Mesendoderm (in vitro differentiated cells): Measurements from ENCODE around the gene HIVEP1.

Experiments used
- DNase-seq: peaks from one replicate; pipeline ENCODE4 v3.0.0; 2013
- H2AK5ac ChIP-seq: 2 replicates; pipeline ENCODE4 v1.6.1; 2013; ENCODE audit warnings: low read length, inconsistent platforms
- H2BK120ac ChIP-seq: 2 replicates; pipeline ENCODE4 v1.6.1; 2013; ENCODE audit warnings: low read depth, mild to moderate bottlenecking, low read length, moderate library complexity, mixed read lengths
- H2BK15ac ChIP-seq: replicated peaks from 2 replicates; pipeline ENCODE4 v1.6.1; 2013; ENCODE audit warnings: low read depth, mild to moderate bottlenecking, moderate library complexity
- H2BK5ac ChIP-seq: 2 replicates; pipeline ENCODE4 v1.6.1; 2013; ENCODE audit warnings: low read length, inconsistent platforms
- H3K18ac ChIP-seq: 2 replicates; pipeline ENCODE4 v1.6.1; 2013; ENCODE audit warnings: mild to moderate bottlenecking, low read length, mixed read lengths
- H3K23ac ChIP-seq: one replicate; pipeline ENCODE4 v1.6.1; 2013; ENCODE audit warnings: low read length
- H3K27ac ChIP-seq: 2 replicates; pipeline ENCODE4 v1.5.1; 2013; ENCODE audit warnings: low read depth, mild to moderate bottlenecking, inconsistent platforms, low read length, moderate library complexity
- H3K27me3 ChIP-seq: 2 replicates; pipeline ENCODE4 v1.6.1; 2013; ENCODE audit warnings: low read length, control low read depth, mild to moderate bottlenecking, inconsistent platforms; ENCODE audit not compliant: insufficient read depth, poor library complexity
- H3K36me3 ChIP-seq: 2 replicates; pipeline ENCODE4 v1.6.1; 2013; ENCODE audit warnings: low read length, inconsistent platforms; ENCODE audit not compliant: control insufficient read depth, insufficient read depth
- H3K4ac ChIP-seq: one replicate; pipeline ENCODE4 v1.6.1; 2013; ENCODE audit warnings: low read depth, mild to moderate bottlenecking, low read length, moderate library complexity
- H3K4me1 ChIP-seq: 2 replicates; pipeline ENCODE4 v1.6.1; 2013; ENCODE audit warnings: low read depth, low read length, inconsistent platforms; ENCODE audit not compliant: control insufficient read depth
- H3K4me2 ChIP-seq: 2 replicates; pipeline ENCODE4 v1.6.1; 2013; ENCODE audit warnings: low read length
- H3K4me3 ChIP-seq: 2 replicates; pipeline ENCODE4 v1.5.1; 2013; ENCODE audit warnings: mild to moderate bottlenecking, low read length
- H3K56ac ChIP-seq: one replicate; pipeline ENCODE4 v1.6.1; 2013; ENCODE audit warnings: low read length
- H3K79me1 ChIP-seq: 2 replicates; pipeline ENCODE4 v1.6.1; 2013; ENCODE audit warnings: low read length, inconsistent platforms
- H3K79me2 ChIP-seq: 2 replicates; pipeline ENCODE4 v1.6.1; 2013; ENCODE audit warnings: mild to moderate bottlenecking, low read length; ENCODE audit not compliant: control insufficient read depth, insufficient read depth
- H3K9ac ChIP-seq: 2 replicates; pipeline ENCODE4 v1.6.1; 2013; ENCODE audit warnings: low read length, inconsistent platforms
- H4K5ac ChIP-seq: one replicate; pipeline ENCODE4 v1.6.1; 2013; ENCODE audit warnings: low read length
- H4K8ac ChIP-seq: one replicate; pipeline ENCODE4 v1.6.1; 2013; ENCODE audit warnings: low read depth, mild to moderate bottlenecking, control low read depth, low read length, moderate library complexity
- WGBS: extraction: QIAGEN DNeasy Blood & Tissue Kit; methylation state at CpG from one replicate; pipeline ENCODE4 v1.1.7; 2013; ENCODE audit warnings: low lambda C conversion rate, missing lambda C conversion rate; ENCODE audit not compliant: insufficient coverage; ENCODE audit errors: extremely low coverage; 5-methylcytosine and 5-hydroxymethylcytosine counted together

Gene HIVEP1

DNA sequence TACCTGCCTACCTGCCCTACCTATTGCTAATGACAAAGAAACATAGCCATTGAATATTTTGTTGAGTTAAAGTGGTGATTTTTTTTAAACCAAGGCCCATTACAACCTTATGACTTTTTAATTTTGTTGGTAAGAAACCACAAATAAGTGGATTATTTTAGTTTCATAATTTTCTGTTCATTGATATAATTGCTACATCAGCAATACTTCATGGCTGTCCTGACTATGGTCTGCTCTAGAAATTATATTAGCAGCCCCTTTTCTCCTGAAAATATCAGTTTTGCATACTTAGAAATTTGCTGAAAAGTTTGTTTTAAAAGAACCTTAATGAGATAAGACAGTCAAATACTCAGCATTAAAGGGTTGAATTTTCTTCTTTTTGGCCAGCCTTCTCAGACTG is 106.5 kb downstream of the HIVEP1 start:
- H3K4ac ChIP-seq = no peak overlapping the region
- H3K9ac ChIP-seq = no peak overlapping the region
- no peak overlapping the region for H2BK5ac ChIP-seq
- no peak overlapping the region for H3K4me2 ChIP-seq
- H3K27ac ChIP-seq = no peak overlapping the region
- no peak overlapping the region for H2BK120ac ChIP-seq
- no peaks in the 10 kb centered on the region for H3K27me3 ChIP-seq
- H3K4me1 ChIP-seq = peaks cover 1% of the 10 kb centered on the region
- H4K5ac ChIP-seq = no peak overlapping the region
- H3K36me3 ChIP-seq = peaks cover 5% of the 10 kb centered on the region
- H3K79me1 ChIP-seq = peaks cover 4% of the 10 kb centered on the region
- no peak overlapping the region for H2BK15ac ChIP-seq
- H3K4me3 ChIP-seq = no peak overlapping the region
- no peak overlapping the region for H3K23ac ChIP-seq
- H3K79me2 ChIP-seq = peaks cover 2% of the 10 kb centered on the region
- no peak overlapping the region for H3K56ac ChIP-seq
- H4K8ac ChIP-seq = no peak overlapping the region
- no peak overlapping the region for H2AK5ac ChIP-seq
- no peak for DNase-seq
- H3K18ac ChIP-seq = no peak overlapping the region

DNA sequence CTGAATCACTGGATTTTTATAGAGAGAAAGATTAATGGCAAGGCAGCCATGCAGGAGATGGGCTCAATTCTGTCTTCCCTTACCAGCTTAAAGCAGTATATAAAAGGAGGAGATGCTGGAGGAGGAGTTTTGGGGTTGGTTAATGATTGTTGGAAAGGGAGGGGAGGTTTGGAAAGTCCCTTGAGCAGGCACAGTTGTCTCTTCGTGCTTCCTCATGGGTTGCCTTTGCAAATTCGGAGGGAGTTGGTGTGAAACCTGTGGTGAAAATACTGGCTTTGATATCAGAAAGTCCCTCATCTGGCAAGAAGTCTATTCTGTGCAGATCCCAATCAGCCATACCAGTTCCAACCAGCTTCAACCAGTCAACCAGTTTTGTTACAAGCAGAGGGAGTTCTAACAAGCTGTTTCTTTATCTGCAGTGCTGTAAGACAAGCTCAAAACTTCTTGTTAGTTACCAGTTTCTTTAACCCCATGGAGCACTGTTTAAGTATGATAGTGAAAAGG is 107.0 kb downstream of the HIVEP1 start:
- Histone ChIP-seq H3K9ac (no peak overlapping the region), H2BK15ac (no peak overlapping the region), H3K4me1 (peaks cover 1% of the 10 kb centered on the region), H3K36me3 (peaks cover 5% of the 10 kb centered on the region), H3K18ac (no peak overlapping the region), H3K4me3 (no peak overlapping the region), H2BK5ac (no peak overlapping the region), H3K79me2 (peaks cover 2% of the 10 kb centered on the region), H3K27me3 (no peaks in the 10 kb centered on the region), H3K4ac (no peak overlapping the region), H4K5ac (no peak overlapping the region), H3K4me2 (no peak overlapping the region), H3K27ac (no peak overlapping the region), H3K79me1 (peaks cover 4% of the 10 kb centered on the region), H2BK120ac (no peak overlapping the region), H4K8ac (no peak overlapping the region), H3K23ac (no peak overlapping the region), H2AK5ac (no peak overlapping the region), H3K56ac (no peak overlapping the region)
- DNase-seq = peak; percentile 43
- no CpG with 5 or more reads among the region's 2 CpGs for WGBS

GRCh38 chr6:12125396-12125795 is 113.3 kb downstream of the HIVEP1 start:
- Histone ChIP-seq H2AK5ac (no peak overlapping the region), H3K36me3 (peaks cover 5% of the 10 kb centered on the region), H4K5ac (no peak overlapping the region), H3K4me1 (no peaks in the 10 kb centered on the region), H2BK5ac (no peak overlapping the region), H3K4me3 (no peak overlapping the region), H3K79me1 (peaks cover 2% of the 10 kb centered on the region), H3K79me2 (no peaks in the 10 kb centered on the region), H3K18ac (no peak overlapping the region), H2BK120ac (no peak overlapping the region), H3K56ac (no peak overlapping the region), H3K4ac (no peak overlapping the region), H3K27ac (no peak overlapping the region), H3K23ac (no peak overlapping the region), H2BK15ac (no peak overlapping the region), H3K27me3 (no peaks in the 10 kb centered on the region), H3K9ac (no peak overlapping the region), H4K8ac (no peak overlapping the region), H3K4me2 (no peak overlapping the region)
- WGBS = no CpG with 5 or more reads among the region's 4 CpGs
- DNase-seq = no peak

- Histone ChIP-seq H2BK5ac (no peak overlapping the region), H3K9ac (no peak overlapping the region), H3K36me3 (peaks cover 5% of the 10 kb centered on the region), H2BK120ac (no peak overlapping the region), H3K27ac (no peak overlapping the region), H3K56ac (no peak overlapping the region), H3K79me2 (no peaks in the 10 kb centered on the region), H2AK5ac (no peak overlapping the region), H4K8ac (no peak overlapping the region), H3K79me1 (peaks cover 2% of the 10 kb centered on the region), H3K4ac (no peak overlapping the region), H3K23ac (no peak overlapping the region), H2BK15ac (no peak overlapping the region), H4K5ac (no peak overlapping the region), H3K4me2 (no peak overlapping the region), H3K18ac (no peak overlapping the region), H3K27me3 (no peaks in the 10 kb centered on the region), H3K4me1 (no peaks in the 10 kb centered on the region), H3K4me3 (no peak overlapping the region)
- no peak for DNase-seq
- WGBS = no CpG with 5 or more reads among the region's 1 CpG
These were observed 113.9 kb downstream of the HIVEP1 start for GRCh38 chr6:12126051-12126450.

DNA sequence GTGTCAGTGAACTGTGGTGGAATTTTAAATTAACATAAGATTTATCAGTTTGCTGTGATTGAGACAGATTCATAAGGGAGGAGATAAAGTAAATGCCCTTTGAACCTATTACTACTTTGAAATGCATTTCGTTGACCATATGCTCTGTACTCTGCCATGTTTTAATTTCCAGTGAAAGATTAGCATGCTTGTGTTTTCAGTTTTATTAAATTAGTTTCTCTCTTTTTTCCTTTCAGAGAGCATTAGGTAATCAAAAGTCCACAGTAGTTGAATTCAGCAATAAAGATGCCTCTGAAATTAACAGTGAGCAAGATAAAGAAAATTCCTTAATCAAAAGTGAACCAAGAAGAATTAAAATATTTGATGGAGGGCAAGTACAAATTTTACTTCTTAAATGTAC is 117.4 kb downstream of the HIVEP1 start:
- H3K4me3 ChIP-seq = no peak overlapping the region
- no peaks in the 10 kb centered on the region for H3K27me3 ChIP-seq
- no peak overlapping the region for H3K18ac ChIP-seq
- DNase-seq = no peak
- H3K36me3 ChIP-seq = no peaks in the 10 kb centered on the region
- peaks cover 2% of the 10 kb centered on the region for H3K79me1 ChIP-seq
- no peak overlapping the region for H2BK120ac ChIP-seq
- no peaks in the 10 kb centered on the region for H3K4me1 ChIP-seq
- no peak overlapping the region for H2BK15ac ChIP-seq
- H3K4me2 ChIP-seq = no peak overlapping the region
- H3K79me2 ChIP-seq = no peaks in the 10 kb centered on the region
- no CpG with 5 or more reads among the region's 1 CpG for WGBS
- no peak overlapping the region for H4K5ac ChIP-seq
- H4K8ac ChIP-seq = no peak overlapping the region
- no peak overlapping the region for H3K56ac ChIP-seq
- no peak overlapping the region for H3K9ac ChIP-seq
- no peak overlapping the region for H3K23ac ChIP-seq
- H3K4ac ChIP-seq = no peak overlapping the region
- H2AK5ac ChIP-seq = no peak overlapping the region
- no peak overlapping the region for H2BK5ac ChIP-seq
- H3K27ac ChIP-seq = no peak overlapping the region
